Right atrium auricular region (tissue), 2 donors: ENCODE results near the gene CFAP221. TPM values are rescaled to one million over a fixed set of nuclear protein-coding genes. Genes with fewer than 3 reads are reported as not detected.

Experiments
- DNase-seq: peaks from one replicate; pipeline ENCODE4 v3.0.0-alpha.2; 2019; ENCODE audit warnings: low spot score
- H3K27ac ChIP-seq, 2 donors: fragments of 200-600 bp; sonication (generic); 1 replicate in 1 of 2; 2 replicates in 1 of 2; pipeline ENCODE4 v1.5.1; 2016 to 2019
- H3K27me3 ChIP-seq, 2 donors: fragments of 200-600 bp; sonication (generic); one replicate each; pipeline versions ENCODE4 v1.5.1 to v1.6.0; 2017 to 2019
- H3K36me3 ChIP-seq: fragments of 200-600 bp; sonication (generic); one replicate; pipeline ENCODE4 v1.5.1; 2016
- H3K4me1 ChIP-seq, 2 donors: fragments of 200-600 bp; sonication (generic); one replicate each; pipeline versions ENCODE4 v1.5.1 to v1.6.0; 2017 to 2019
- H3K4me3 ChIP-seq, 2 donors: fragments of 200-600 bp; sonication (generic); 1 replicate in 1 of 2; 2 replicates in 1 of 2; pipeline ENCODE4 v1.5.1; 2017 to 2019; ENCODE audit warnings: mild to moderate bottlenecking in 1 of 2, moderate library complexity in 1 of 2
- H3K9me3 ChIP-seq, 2 donors: fragments of 200-600 bp; sonication (generic); one replicate each; pipeline ENCODE4 v1.5.1; 2019
- total RNA-seq, 2 donors: library from RNA; depleted of rRNA; stranded (reverse); fragments of >200 nt; gene quantifications; one replicate each; pipeline ENCODE4 v1.1.0, GENCODE V29; 2016
- TF ChIP-seq, protein P1 (sequence below), 2 donors: fragments of 200-600 bp; sonication (generic); IDR thresholded peaks; one replicate each; pipeline ENCODE4 v1.5.1; 2019; ENCODE audit warnings: antibody characterized with exemption in 2 of 2

CFAP221 gene
- total RNA-seq, 2 donors from 2014 or later: 0.44 to 1.1 TPM

DNA sequence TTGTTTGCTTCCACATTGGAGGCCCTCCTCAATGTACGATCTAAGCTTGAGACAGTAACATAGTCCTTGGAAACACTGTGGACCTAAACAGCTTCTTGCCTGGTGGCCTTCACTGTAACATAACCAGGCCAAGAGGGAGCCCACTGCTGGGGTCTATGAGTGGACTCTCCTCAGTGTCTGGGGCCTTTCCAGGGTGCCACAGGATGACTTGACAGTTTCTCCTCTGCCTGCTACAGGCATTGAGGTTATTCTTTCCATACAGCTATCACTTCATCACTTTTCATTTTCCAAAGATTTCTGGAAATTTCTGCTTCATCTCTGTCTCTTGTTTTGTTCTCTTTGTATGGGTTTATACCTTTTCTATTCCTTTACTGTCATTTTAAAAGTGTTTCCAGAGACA, 31.3 kb upstream of the CFAP221 start:
- H3K4me1 ChIP-seq: no peaks in the 10 kb centered on the region
- TF ChIP-seq, protein P1, sequence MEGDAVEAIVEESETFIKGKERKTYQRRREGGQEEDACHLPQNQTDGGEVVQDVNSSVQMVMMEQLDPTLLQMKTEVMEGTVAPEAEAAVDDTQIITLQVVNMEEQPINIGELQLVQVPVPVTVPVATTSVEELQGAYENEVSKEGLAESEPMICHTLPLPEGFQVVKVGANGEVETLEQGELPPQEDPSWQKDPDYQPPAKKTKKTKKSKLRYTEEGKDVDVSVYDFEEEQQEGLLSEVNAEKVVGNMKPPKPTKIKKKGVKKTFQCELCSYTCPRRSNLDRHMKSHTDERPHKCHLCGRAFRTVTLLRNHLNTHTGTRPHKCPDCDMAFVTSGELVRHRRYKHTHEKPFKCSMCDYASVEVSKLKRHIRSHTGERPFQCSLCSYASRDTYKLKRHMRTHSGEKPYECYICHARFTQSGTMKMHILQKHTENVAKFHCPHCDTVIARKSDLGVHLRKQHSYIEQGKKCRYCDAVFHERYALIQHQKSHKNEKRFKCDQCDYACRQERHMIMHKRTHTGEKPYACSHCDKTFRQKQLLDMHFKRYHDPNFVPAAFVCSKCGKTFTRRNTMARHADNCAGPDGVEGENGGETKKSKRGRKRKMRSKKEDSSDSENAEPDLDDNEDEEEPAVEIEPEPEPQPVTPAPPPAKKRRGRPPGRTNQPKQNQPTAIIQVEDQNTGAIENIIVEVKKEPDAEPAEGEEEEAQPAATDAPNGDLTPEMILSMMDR (IDR thresholded peaks at IDR 0.05): no peak
- no peak overlapping the region for H3K27ac ChIP-seq
- H3K36me3 ChIP-seq: no peaks in the 10 kb centered on the region
- H3K27me3 ChIP-seq: no peaks in the 10 kb centered on the region
- no peak overlapping the region for H3K4me3 ChIP-seq
- H3K9me3 ChIP-seq: no peaks in the 10 kb centered on the region
- DNase-seq: no peak

GRCh38 chr2:119513832-119514231, 30.4 kb upstream of the CFAP221 start:
- no peaks in the 10 kb centered on the region for H3K9me3 ChIP-seq
- H3K27ac ChIP-seq: no peak overlapping the region
- H3K4me1 ChIP-seq: no peaks in the 10 kb centered on the region
- H3K27me3 ChIP-seq: no peaks in the 10 kb centered on the region
- TF ChIP-seq, protein P1 (IDR thresholded peaks at IDR 0.05): no peak
- H3K4me3 ChIP-seq: no peak overlapping the region
- no peaks in the 10 kb centered on the region for H3K36me3 ChIP-seq
- DNase-seq: no peak

DNA sequence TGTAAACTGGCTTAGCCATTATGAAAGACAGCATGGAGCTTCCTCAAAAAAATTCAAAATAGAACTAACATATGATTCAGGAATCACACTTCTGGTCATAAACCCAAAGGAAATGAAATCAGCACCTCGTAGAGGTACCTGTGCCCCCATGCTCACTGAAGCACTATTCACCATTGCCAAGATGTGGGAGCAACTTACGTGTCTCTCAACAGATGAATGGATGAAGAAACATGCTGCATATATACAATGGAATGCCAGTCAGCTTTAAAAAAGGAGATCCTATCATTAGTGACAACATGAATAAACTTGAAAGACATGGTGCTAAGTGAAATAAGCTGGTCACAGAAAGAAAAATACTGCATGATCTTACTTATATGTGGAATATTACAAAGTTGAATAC, 28.1 kb upstream of the CFAP221 start:
- H3K4me3 ChIP-seq: no peak overlapping the region

GRCh38 chr2:119517433-119517832, 26.8 kb upstream of the CFAP221 start:
- no peaks in the 10 kb centered on the region for H3K4me1 ChIP-seq
- DNase-seq: no peak
- no peaks in the 10 kb centered on the region for H3K36me3 ChIP-seq
- no peak overlapping the region for H3K4me3 ChIP-seq
- TF ChIP-seq, protein P1 (IDR thresholded peaks at IDR 0.05): peak; percentile 18 to 67
- H3K27ac ChIP-seq: no peak overlapping the region
- H3K9me3 ChIP-seq: no peaks in the 10 kb centered on the region
- no peaks in the 10 kb centered on the region for H3K27me3 ChIP-seq

More for the DNA sequence above, 28.1 kb upstream of the CFAP221 start:
- no peak for DNase-seq
- Histone ChIP-seq H3K36me3 (no peaks in the 10 kb centered on the region), H3K27me3 (no peaks in the 10 kb centered on the region), H3K9me3 (no peaks in the 10 kb centered on the region), H3K27ac (no peak overlapping the region), H3K4me1 (no peaks in the 10 kb centered on the region)
- TF ChIP-seq, protein P1 (IDR thresholded peaks at IDR 0.05): no peak

- H3K27me3 ChIP-seq: no peaks in the 10 kb centered on the region
These were observed 25.7 kb upstream of the CFAP221 start for GRCh38 chr2:119518401-119519056.

More at GRCh38 chr2:119518401-119519056, 25.7 kb upstream of the CFAP221 start:
- DNase-seq: no peak
- Histone ChIP-seq H3K4me3 (no peak overlapping the region), H3K9me3 (no peaks in the 10 kb centered on the region), H3K4me1 (no peaks in the 10 kb centered on the region), H3K36me3 (no peaks in the 10 kb centered on the region), H3K27ac (no peak overlapping the region)
- TF ChIP-seq, protein P1 (IDR thresholded peaks at IDR 0.05): no peak
